K562 (cell line): Measurements from ENCODE around the gene GNAL. TPM values are rescaled to one million over a fixed set of nuclear protein-coding genes. Genes with fewer than 3 reads are reported as not detected.

Experiments
- ATAC-seq: fragments of 200-7000 bp; cut with Tn5 transposase; 3 replicates; pipeline ENCODE4 v1.9.1; 2020; ENCODE audit warnings: moderate library complexity
- BruUV-seq: library from RNA; stranded (reverse); fragments of 400-500 nt; replicated peaks from 2 replicates; lab custom pipeline; 2021; lab: Mats Ljungman, UMichigan
- CTCF ChIA-PET: fragments of 300-600 bp; formaldehyde crosslinking; extraction: SDS; loops from one replicate; lab custom pipeline; 2021; ENCODE audit warnings: low intra/inter-chr PET ratio; lab: Yijun Ruan, JAX
- POLR2A ChIA-PET: fragments of 300-600, 350-650 bp; sonication (Branson Sonifier 250); formaldehyde crosslinking; extraction: SDS; loops from one replicate; lab custom pipeline; 2021; ENCODE audit warnings: antibody characterized with exemption, inconsistent platforms; lab: Yijun Ruan, JAX
- DNase-seq, 4 experiments: peaks; one replicate each; pipeline versions ENCODE4 v3.0.0 to v3.0.0-alpha.2; 2011 to 2018; ENCODE audit warnings: low spot score in 3 of 4, mixed read lengths in 3 of 4; ENCODE audit errors: extremely low read depth in 1 of 4
- FAIRE-seq: peaks from 2 replicates; lab custom pipeline; 2011; peaks lifted over from hg19 to GRCh38; lab: Jason Lieb, UNC
- H2AFZ ChIP-seq: 2 replicates; pipeline ENCODE4 v1.6.0; 2011; ENCODE audit warnings: low read depth, low read length, control low read depth, inconsistent platforms
- H3K27ac ChIP-seq: fragments of 200-600 bp; 3 replicates; pipeline ENCODE4 v1.8.0; 2011; ENCODE audit warnings: low read depth, mild to moderate bottlenecking, control low read depth, inconsistent platforms, low read length, moderate library complexity, mixed read lengths; ENCODE audit errors: extremely low read depth
- H3K27me3 ChIP-seq, 2 experiments: fragments of 300-600 bp in 1 of 2; 2 replicates in 1 of 2; 3 replicates in 1 of 2; pipeline versions ENCODE4 v1.6.0 to v1.8.0; 2011; ENCODE audit warnings: inconsistent platforms in 2 of 2, low read length in 2 of 2, mild to moderate bottlenecking in 1 of 2, mixed read lengths in 1 of 2, moderate library complexity in 1 of 2; ENCODE audit not compliant: control insufficient read depth in 2 of 2, insufficient read depth in 2 of 2
- H3K36me3 ChIP-seq: fragments of 300-600 bp; 3 replicates; pipeline ENCODE4 v1.8.0; 2011; ENCODE audit warnings: mild to moderate bottlenecking, low read length, inconsistent platforms; ENCODE audit not compliant: control insufficient read depth, insufficient read depth
- H3K4me1 ChIP-seq, 2 experiments: fragments of 200-600 bp in 1 of 2; replicated peaks in 1 of 2; 2 replicates in 1 of 2; 3 replicates in 1 of 2; pipeline versions ENCODE4 v1.5.1 to v1.8.0; 2011; ENCODE audit warnings: inconsistent platforms in 2 of 2, low read length in 2 of 2, mild to moderate bottlenecking in 1 of 2, mixed read lengths in 1 of 2, moderate library complexity in 1 of 2; ENCODE audit not compliant: control insufficient read depth in 2 of 2, insufficient read depth in 2 of 2
- H3K4me2 ChIP-seq: 2 replicates; pipeline ENCODE4 v1.6.1; 2011; ENCODE audit warnings: low read length, control low read depth, inconsistent platforms, mixed read lengths; ENCODE audit not compliant: insufficient read depth
- H3K4me3 ChIP-seq: fragments of 200-600 bp; sonication (generic), shearing (Covaris generic); 2 replicates; pipeline ENCODE4 v1.5.1; 2016; ENCODE audit warnings: control low read depth, inconsistent platforms
- H3K79me2 ChIP-seq: fragments of 200-600 bp; 3 replicates; pipeline ENCODE4 v1.8.0; 2011; ENCODE audit warnings: low read length, inconsistent platforms; ENCODE audit not compliant: control insufficient read depth, insufficient read depth
- H3K9ac ChIP-seq, 2 experiments: 2 replicates each; pipeline versions ENCODE4 v1.6.0 to v1.6.1; 2011; ENCODE audit warnings: low read depth in 2 of 2, low read length in 2 of 2, control low read depth in 1 of 2, inconsistent platforms in 1 of 2, mild to moderate bottlenecking in 1 of 2, mixed read lengths in 1 of 2; ENCODE audit not compliant: insufficient read depth in 1 of 2
- H3K9me1 ChIP-seq: one replicate; pipeline ENCODE4 v1.6.0; 2011; ENCODE audit warnings: inconsistent platforms, mild to moderate bottlenecking, low read length, moderate library complexity; ENCODE audit not compliant: control insufficient read depth, insufficient read depth
- H3K9me3 ChIP-seq: replicated peaks from 2 replicates; pipeline ENCODE4 v1.5.1; 2011; ENCODE audit warnings: low read depth, low read length, inconsistent platforms; ENCODE audit not compliant: control insufficient read depth, insufficient read depth
- H4K20me1 ChIP-seq: replicated peaks from 2 replicates; pipeline ENCODE4 v1.6.1; 2011; ENCODE audit warnings: low read length, inconsistent platforms, mixed read lengths; ENCODE audit not compliant: control insufficient read depth, insufficient read depth
- ARID1B ChIP-seq: fragments of 450-650 bp; IDR thresholded peaks from 2 replicates; pipeline ENCODE4 v1.6.1; 2016; ENCODE audit warnings: antibody characterized with exemption, mild to moderate bottlenecking, inconsistent platforms
- CBX2 ChIP-seq: fragments of 200-600 bp; sonication (generic); IDR thresholded peaks from one replicate; pipeline ENCODE4 v1.6.1; 2012; ENCODE audit warnings: mild to moderate bottlenecking, low read length, inconsistent platforms; ENCODE audit not compliant: insufficient read depth, poor library complexity, severe bottlenecking
- CGGBP1 ChIP-seq: fragments of 250-450 bp; sonication (Bioruptor Pico); IDR thresholded peaks from 2 replicates; pipeline ENCODE4 v1.9.0; 2021; ENCODE audit warnings: mild to moderate bottlenecking
- FOSL1 ChIP-seq: fragments of 200-800 bp; sonication (Bioruptor generic); conservative IDR thresholded peaks from 2 replicates; pipeline ENCODE4 v1.6.1; 2016; ENCODE audit warnings: missing genetic modification characterization, missing compliant biosample characterization
- MEF2A ChIP-seq: IDR thresholded peaks from 2 replicates; pipeline ENCODE4 v1.6.1; 2011; ENCODE audit warnings: low read depth, mild to moderate bottlenecking, low read length, moderate library complexity; ENCODE audit not compliant: control insufficient read depth
- NBN ChIP-seq: fragments of 450-650 bp; IDR thresholded peaks from 2 replicates; pipeline ENCODE4 v1.6.1; 2016; ENCODE audit warnings: low read depth, mild to moderate bottlenecking
- NFXL1 ChIP-seq: fragments of 450-650 bp; formaldehyde crosslinking; IDR thresholded peaks from 2 replicates; pipeline ENCODE4 v1.4.0; 2021; ENCODE audit warnings: mild to moderate bottlenecking
- RFX1 ChIP-seq: fragments of 450-650 bp; IDR thresholded peaks from 2 replicates; pipeline ENCODE4 v1.6.1; 2016; ENCODE audit warnings: mild to moderate bottlenecking, moderate library complexity
- SIX5 ChIP-seq, 2 experiments: IDR thresholded peaks; 2 replicates each; pipeline ENCODE4 v1.6.1; 2011; ENCODE audit warnings: low read length in 2 of 2, borderline replicate concordance in 1 of 2, low read depth in 1 of 2, mild to moderate bottlenecking in 1 of 2, moderate library complexity in 1 of 2; ENCODE audit not compliant: insufficient read depth in 1 of 2
- SRSF3 ChIP-seq: fragments of 200-400 bp; formaldehyde crosslinking; IDR thresholded peaks from 2 replicates; pipeline ENCODE4 v1.6.1; 2016; ENCODE audit warnings: mild to moderate bottlenecking, low read length, moderate library complexity; ENCODE audit not compliant: insufficient read depth
- TAL1 ChIP-seq: fragments of 450-650 bp; IDR thresholded peaks from 2 replicates; pipeline ENCODE4 v1.6.1; 2016; ENCODE audit warnings: mild to moderate bottlenecking
- TBL1XR1 ChIP-seq, 2 experiments: IDR thresholded peaks; 2 replicates each; pipeline ENCODE4 v1.6.1; 2012; ENCODE audit warnings: improper control_type of control experiment in 2 of 2, low read length in 2 of 2, mild to moderate bottlenecking in 1 of 2
- ZBTB12 ChIP-seq: fragments of 250-450 bp; sonication (Bioruptor Pico); IDR thresholded peaks from 2 replicates; pipeline ENCODE4 v1.4.0; 2020
- WGBS: fragments of 100-300 bp; shearing (Covaris generic); methylation state at CpG from one replicate; pipeline ENCODE4 v1.1.6; 2016; ENCODE audit warnings: low coverage, mixed read lengths; ENCODE audit not compliant: insufficient coverage; ENCODE audit errors: missing lambda C conversion rate; 5-methylcytosine and 5-hydroxymethylcytosine counted together
- in situ Hi-C: fragments of 300-500 bp; cut with MboI; formaldehyde crosslinking; loops from 4 replicates; pipeline ENCODE4 v1.15.0; 2018; ENCODE audit warnings: inconsistent platforms, mixed read lengths
- intact Hi-C: fragments of 100-400 bp; cut with micrococcal nuclease; formaldehyde crosslinking; loops from 2 replicates; pipeline ENCODE4 v1.14.2; 2022
- polyA plus RNA-seq, 8 experiments: library from polyadenylated mRNA; depleted of rRNA in 4 of 8; stranded (reverse) in 5 of 8; unstranded in 3 of 8; fragments of >200 nt; fragmentation: Nextera tagmentation in 2 of 8; fragmentation: Illumina TruSeq in 1 of 8; extraction: Ambion mirVana in 2 of 8; extraction: Trizol in 1 of 8; gene quantifications; 2 replicates each; pipeline versions ENCODE4 v1.2.1 to v1.2.3, GENCODE V29; 2011 to 2014; ENCODE audit warnings: inconsistent platforms in 1 of 8, missing spikeins in 1 of 8
- total RNA-seq, 7 experiments: library from RNA; depleted of rRNA in 6 of 7; stranded (reverse); fragments of >200 nt in 6 of 7; fragmentation: Illumina TruSeq in 2 of 7; extraction: Trizol in 2 of 7; gene quantifications; 2 replicates each; pipeline versions ENCODE4 v1.2.1 to v1.2.3, GENCODE V29; 2011 to 2021; ENCODE audit warnings: low replicate concordance in 1 of 7

GNAL gene
- total and polyA plus RNA-seq, 9 of the 15 experiments (the other 6 are each of a cell fraction or from before 2014, with no cell fraction given), result under 0.01 to 0.10 (median 0.01) TPM; not detected in 5

- Histone ChIP-seq H3K4me2 (no peak overlapping the region), H3K9ac (no peak overlapping the region), H3K27me3 (no peaks in the 10 kb centered on the region), H3K9me3 (no peaks in the 10 kb centered on the region), H4K20me1 (no peaks in the 10 kb centered on the region), H3K79me2 (no peaks in the 10 kb centered on the region), H2AFZ (no peak overlapping the region), H3K9me1 (no peaks in the 10 kb centered on the region), H3K27ac (no peak overlapping the region), H3K36me3 (no peaks in the 10 kb centered on the region), H3K4me3 (no peak overlapping the region), H3K4me1 (no peaks in the 10 kb centered on the region)
- DNase-seq, result no peak
- in situ Hi-C loops, result no loop called here
- ChIA-PET CTCF (no interaction called here), POLR2A (interaction anchor here (1.2 kb wide), 1 partner anchor 8 kb away, joined by 5 read pairs; no protein-coding TSS in a partner anchor)
- BruUV-seq, result no TSS peak
- intact Hi-C loops, result no loop called here
- 27% methylated on average over 3 of the region's 3 CpGs for WGBS
- TF ChIP-seq TBL1XR1 (IDR thresholded peaks at IDR 0.05; ENCODE audit: low read length in 2 of 2) (no peak), CGGBP1 (no peak), NFXL1 (CRISPR knock-in tag) (no peak), RFX1 (peak; percentile 84)
- no peak for FAIRE-seq
- no peak for ATAC-seq
These were observed 142.9 kb downstream of the GNAL start for GRCh38 chr18:11831921-11832320.

- 21% methylated on average over 5 of the region's 5 CpGs for WGBS
- intact Hi-C loops, result no loop called here
- no peak for FAIRE-seq
These were observed 145.7 kb downstream of the GNAL start for GRCh38 chr18:11834772-11835171.

More at GRCh38 chr18:11834772-11835171, 145.7 kb downstream of the GNAL start:
- H3K4me1 ChIP-seq, result no peaks in the 10 kb centered on the region
- DNase-seq, result no peak
- H2AFZ ChIP-seq, result no peak overlapping the region
- no peak overlapping the region for H3K4me3 ChIP-seq
- ChIA-PET CTCF (no interaction called here), POLR2A (interaction anchor here (0.8 kb wide), 1 partner anchor 116 kb away, joined by 3 read pairs; no protein-coding TSS in a partner anchor)
- no peaks in the 10 kb centered on the region for H3K27me3 ChIP-seq
- no TSS peak for BruUV-seq
- no peaks in the 10 kb centered on the region for H3K9me1 ChIP-seq
- no peak overlapping the region for H3K4me2 ChIP-seq
- no peaks in the 10 kb centered on the region for H3K9me3 ChIP-seq
- no peaks in the 10 kb centered on the region for H3K79me2 ChIP-seq
- H4K20me1 ChIP-seq, result no peaks in the 10 kb centered on the region
- ATAC-seq, result no peak
- no peak overlapping the region for H3K9ac ChIP-seq
- TF ChIP-seq TAL1 (no peak), ZBTB12 (CRISPR knock-in tag) (no peak), SRSF3 (no peak), ARID1B (no peak), CBX2 (no peak), SIX5 (IDR thresholded peaks at IDR 0.05; ENCODE audit: borderline replicate concordance in 1 of 2, insufficient read depth in 1 of 2, low read depth in 1 of 2, low read length in 2 of 2) (no peak), NBN (no peak), FOSL1 (no peak), MEF2A (no peak)
- H3K27ac ChIP-seq, result no peak overlapping the region
- in situ Hi-C loops, result no loop called here
- H3K36me3 ChIP-seq, result no peaks in the 10 kb centered on the region
